AG09309 (cell line): ENCODE data around the gene INTS11.
"Not testable (repeated sequence)": the region's sequence is repeated elsewhere in the genome, so short reads cannot be mapped to it uniquely, and the experiment has no call there.

Experiments used
- DNase-seq: peaks from one replicate; pipeline ENCODE4 v3.0.0-alpha.2; 2010; ENCODE audit warnings: low read depth
- H3K4me3 ChIP-seq: 2 replicates; pipeline ENCODE4 v1.5.1; 2011; ENCODE audit warnings: mild to moderate bottlenecking, low read depth, low read length, moderate library complexity; ENCODE audit not compliant: control insufficient read depth
- TF ChIP-seq, protein P1 (sequence below): IDR thresholded peaks from 2 replicates; pipeline ENCODE4 v1.5.1; 2011; ENCODE audit warnings: mild to moderate bottlenecking, low read depth, low read length, inconsistent platforms; ENCODE audit not compliant: insufficient read depth, control insufficient read depth; ENCODE audit errors: missing control alignments

INTS11 gene

DNA sequence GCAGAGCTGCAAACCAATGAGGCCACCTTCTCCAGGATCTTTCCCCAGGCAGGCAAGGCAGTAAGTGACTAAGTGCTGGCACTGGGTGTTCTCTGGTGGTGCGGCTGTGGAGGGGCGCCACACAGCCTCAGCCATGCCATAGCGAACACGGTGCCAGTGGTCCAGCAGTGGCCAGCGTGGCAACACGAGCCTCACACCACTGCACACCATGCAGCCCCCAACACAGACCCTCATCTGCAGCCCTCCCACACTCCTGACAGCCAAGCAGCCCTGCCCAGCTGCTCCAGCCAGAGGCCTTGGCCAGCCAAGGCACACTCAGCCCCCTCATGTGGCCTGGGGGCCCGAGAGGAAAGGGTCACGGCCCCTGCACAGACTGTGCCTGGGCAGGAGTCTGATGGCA is 3.0 kb downstream of the INTS11 start:
- H3K4me3 ChIP-seq = no peak overlapping the region
- TF ChIP-seq, protein P1, sequence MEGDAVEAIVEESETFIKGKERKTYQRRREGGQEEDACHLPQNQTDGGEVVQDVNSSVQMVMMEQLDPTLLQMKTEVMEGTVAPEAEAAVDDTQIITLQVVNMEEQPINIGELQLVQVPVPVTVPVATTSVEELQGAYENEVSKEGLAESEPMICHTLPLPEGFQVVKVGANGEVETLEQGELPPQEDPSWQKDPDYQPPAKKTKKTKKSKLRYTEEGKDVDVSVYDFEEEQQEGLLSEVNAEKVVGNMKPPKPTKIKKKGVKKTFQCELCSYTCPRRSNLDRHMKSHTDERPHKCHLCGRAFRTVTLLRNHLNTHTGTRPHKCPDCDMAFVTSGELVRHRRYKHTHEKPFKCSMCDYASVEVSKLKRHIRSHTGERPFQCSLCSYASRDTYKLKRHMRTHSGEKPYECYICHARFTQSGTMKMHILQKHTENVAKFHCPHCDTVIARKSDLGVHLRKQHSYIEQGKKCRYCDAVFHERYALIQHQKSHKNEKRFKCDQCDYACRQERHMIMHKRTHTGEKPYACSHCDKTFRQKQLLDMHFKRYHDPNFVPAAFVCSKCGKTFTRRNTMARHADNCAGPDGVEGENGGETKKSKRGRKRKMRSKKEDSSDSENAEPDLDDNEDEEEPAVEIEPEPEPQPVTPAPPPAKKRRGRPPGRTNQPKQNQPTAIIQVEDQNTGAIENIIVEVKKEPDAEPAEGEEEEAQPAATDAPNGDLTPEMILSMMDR = no peak
- no peak for DNase-seq

DNA sequence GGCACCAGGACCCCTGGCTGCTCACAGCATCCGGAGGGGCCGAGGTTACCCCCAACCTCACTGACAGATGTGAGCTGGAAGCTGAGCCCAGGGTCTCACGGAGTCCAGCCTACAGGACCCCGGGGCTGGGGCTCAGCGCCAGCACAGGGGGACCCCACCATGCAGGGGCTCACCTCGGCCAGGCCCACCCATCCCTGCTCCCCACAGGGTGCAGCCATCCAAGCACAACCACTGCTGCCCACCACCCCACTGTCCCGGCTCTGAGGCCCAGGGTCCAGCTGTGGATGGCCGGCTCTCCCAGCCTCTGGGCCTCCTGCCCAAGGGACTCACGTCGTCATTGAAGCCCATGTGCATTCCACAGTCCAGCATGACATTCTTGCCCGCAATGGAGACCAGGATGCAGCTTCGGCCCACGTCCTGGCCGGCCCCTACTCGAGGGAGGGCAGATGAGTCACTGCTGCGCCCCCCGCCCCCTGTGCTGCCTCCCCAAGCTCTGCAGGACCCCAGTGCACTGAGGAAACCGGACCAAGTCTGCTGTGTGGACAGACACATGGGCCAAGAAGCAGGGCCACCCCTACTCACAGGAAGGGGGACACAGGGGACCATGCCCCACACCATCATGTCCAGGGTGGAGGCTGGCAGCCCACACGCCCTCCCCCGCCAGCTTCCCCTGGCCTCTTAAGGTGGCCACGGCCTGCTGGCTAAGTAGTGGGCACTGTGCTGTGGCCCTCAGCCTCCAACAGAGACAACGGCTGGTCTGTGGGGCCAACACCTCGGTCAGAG is 3.6 kb downstream of the INTS11 start:
- no peak overlapping the region for H3K4me3 ChIP-seq
- TF ChIP-seq, protein P1 = no peak
- no peak for DNase-seq

DNA sequence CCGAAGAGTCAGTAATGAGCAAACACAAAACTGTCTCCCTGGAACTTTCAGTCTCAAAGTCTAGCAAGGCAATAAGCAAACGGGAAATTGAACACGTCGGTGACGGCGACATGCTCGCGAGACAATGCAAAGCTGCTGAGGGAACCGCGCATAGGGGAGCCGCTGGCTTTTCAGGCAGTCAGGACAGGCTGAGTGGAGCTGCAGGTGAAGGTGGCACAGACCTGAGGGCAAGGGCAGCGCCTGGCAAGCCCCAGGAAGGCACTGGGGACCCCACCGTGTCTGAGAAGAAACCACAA is 4.9 kb downstream of the INTS11 start:
- DNase-seq = no peak
- TF ChIP-seq, protein P1 = no peak

DNA sequence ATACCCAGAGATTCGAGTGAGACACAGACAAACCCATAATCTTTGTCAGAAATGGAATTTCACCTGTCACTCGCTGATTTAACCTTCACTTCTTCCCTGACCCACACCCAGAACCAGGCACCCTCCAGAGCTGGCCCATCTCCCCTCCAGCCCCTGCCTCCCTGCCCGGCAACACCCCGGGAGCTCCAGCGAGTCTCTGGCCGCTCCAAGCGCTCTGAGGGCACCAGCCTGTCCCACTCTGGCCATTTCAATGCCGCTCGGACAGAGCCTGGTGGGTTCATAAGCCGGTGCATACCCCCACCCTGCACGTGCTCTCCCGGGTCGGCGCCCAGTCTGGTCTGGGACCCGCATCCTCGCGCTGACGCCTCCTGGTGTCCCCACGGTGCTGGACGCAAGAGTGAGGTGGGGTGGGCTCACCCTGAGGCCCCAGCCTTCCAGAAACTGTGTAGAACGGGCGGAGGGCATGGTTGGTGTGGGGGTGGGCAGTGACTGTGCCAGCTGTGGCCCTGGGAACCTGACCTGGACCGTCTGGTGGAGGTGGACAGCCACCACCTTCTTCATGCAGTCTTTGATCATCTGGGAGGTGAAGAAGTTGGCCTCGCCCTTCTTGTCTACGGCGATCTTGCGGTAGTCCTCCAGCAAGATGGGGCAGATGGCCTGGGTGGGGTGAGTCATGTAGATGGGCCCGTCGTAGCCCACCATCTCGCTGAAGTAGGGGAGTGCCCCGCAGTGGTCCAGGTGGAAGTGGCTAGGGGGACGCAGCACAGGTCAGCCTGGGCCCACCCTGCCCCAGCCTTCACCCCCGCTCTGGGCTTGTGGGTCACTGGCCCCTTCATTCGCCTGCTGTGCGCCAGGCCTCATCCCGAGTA is 5.4 kb downstream of the INTS11 start:
- H3K4me3 ChIP-seq = no peak overlapping the region
- no peak for DNase-seq
- TF ChIP-seq, protein P1 = no peak

More for the DNA sequence above, 4.9 kb downstream of the INTS11 start:
- no peak overlapping the region for H3K4me3 ChIP-seq

DNA sequence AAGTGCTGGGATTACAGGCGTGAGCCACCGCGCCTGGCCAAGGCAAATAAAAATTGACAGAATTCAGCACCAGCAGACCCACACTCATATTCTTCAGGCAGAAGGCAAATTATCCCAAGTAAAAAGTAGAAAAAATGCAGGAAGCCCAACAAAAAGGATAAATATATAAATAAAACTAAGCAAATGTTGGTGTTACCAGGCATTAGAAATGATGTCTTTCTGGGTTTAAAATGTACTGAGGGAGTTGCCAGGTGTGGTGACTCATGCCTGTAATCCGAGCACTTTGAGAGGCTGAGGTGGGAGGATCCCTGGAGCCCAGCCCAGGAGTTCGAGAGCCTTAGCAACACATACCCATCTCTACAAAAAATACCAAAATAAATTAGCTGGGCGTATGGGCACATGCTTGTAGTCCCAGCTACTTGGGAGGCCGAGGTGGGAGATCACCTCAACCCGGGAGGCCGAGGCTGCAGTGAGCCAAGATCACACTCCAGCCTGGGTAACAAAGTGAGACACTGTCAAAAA is 6.3 kb downstream of the INTS11 start:
- TF ChIP-seq, protein P1 = no peak
- DNase-seq = peak; percentile 78
- no peak overlapping the region for H3K4me3 ChIP-seq

DNA sequence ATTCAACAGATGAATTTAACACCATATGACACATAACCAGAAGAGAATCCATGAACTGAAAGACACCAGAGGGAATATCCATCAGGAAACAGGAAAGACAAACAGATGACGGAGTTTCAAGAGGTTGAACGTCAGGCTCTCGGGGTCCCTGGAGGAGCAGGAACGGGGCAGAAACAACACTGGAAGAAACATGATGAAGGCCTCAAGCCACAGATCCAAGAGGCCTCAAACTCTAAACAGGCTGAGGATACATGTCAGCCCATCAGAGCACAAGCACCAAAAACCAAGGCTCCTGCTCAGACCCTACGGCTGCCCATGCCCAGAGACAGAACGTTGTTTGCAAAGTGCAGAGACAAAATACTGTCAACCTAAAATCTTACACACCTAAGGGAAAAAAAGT is 7.0 kb downstream of the INTS11 start:
- DNase-seq = no peak
- H3K4me3 ChIP-seq = no peak overlapping the region
- TF ChIP-seq, protein P1 = no peak

DNA sequence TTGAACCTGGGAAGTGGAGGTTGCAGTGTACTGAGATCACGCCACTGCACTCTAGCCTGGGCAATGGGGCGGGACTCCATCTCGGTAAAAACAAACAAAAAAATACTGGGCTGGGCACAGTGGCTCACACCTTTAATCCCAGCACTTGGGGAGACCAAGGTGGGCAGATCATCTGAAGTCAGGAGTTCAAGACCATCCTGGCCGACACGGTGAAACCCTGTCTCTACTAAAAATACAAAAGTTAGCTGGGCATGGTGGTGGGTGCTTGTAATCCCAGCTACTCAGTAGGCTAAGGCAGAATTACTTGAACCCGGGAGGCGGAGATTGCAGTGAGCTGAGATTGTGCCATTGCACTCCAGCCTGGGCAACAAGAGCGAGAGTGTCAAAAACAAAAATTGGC is 8.3 kb downstream of the INTS11 start:
- DNase-seq, H3K4me3 ChIP-seq: not testable (repeated sequence)
